HepG2 (cell line): ENCODE measurements around the gene APC2. TPM values are rescaled to one million over a fixed set of nuclear protein-coding genes. Genes with fewer than 3 reads are reported as not detected.
A peak's percentile ranks its signal among the peaks of the same experiment; 100 is the strongest.

ENCODE experiments used
- ATF6 ChIP-seq: sonication (generic); formaldehyde crosslinking; conservative IDR thresholded peaks from 2 replicates; pipeline ENCODE4 v1.4.0; 2020; ENCODE audit warnings: missing genetic modification reagents
- EEA1 ChIP-seq: sonication (generic); formaldehyde crosslinking; IDR thresholded peaks from 2 replicates; pipeline ENCODE4 v1.5.1; 2020; ENCODE audit warnings: mild to moderate bottlenecking, missing genetic modification reagents, borderline replicate concordance
- EP300 ChIP-seq, 3 experiments: sonication (generic) in 1 of 3; formaldehyde crosslinking in 1 of 3; IDR thresholded peaks; 2 replicates each; pipeline versions ENCODE4 v1.5.1 to v1.6.1; 2011 to 2020; ENCODE audit warnings: low read depth in 2 of 3, low read length in 2 of 3, borderline replicate concordance in 1 of 3, improper control_type of control experiment in 1 of 3, mild to moderate bottlenecking in 1 of 3, missing genetic modification reagents in 1 of 3, moderate library complexity in 1 of 3
- GFI1 ChIP-seq: sonication (generic); formaldehyde crosslinking; IDR thresholded peaks from 2 replicates; pipeline ENCODE4 v1.5.0; 2020; ENCODE audit warnings: missing genetic modification reagents, mild to moderate bottlenecking, borderline replicate concordance
- GPN1 ChIP-seq: sonication (generic); formaldehyde crosslinking; IDR thresholded peaks from 2 replicates; pipeline ENCODE4 v1.5.1; 2020; ENCODE audit warnings: missing genetic modification reagents, borderline replicate concordance
- IKZF4 ChIP-seq: sonication (generic); formaldehyde crosslinking; IDR thresholded peaks from 2 replicates; pipeline ENCODE4 v1.5.1; 2020; ENCODE audit warnings: borderline replicate concordance, mild to moderate bottlenecking, low read depth, missing genetic modification reagents; ENCODE audit errors: not compliant biosample characterization
- KDM1A ChIP-seq: IDR thresholded peaks from 2 replicates; pipeline ENCODE4 v1.6.1; 2016; ENCODE audit warnings: missing compliant biosample characterization
- MAFK ChIP-seq, 2 experiments: IDR thresholded peaks in 1 of 2; conservative IDR thresholded peaks in 1 of 2; 2 replicates each; pipeline ENCODE4 v1.6.1; 2011; ENCODE audit warnings: improper control_type of control experiment in 2 of 2, low read length in 2 of 2
- MED13 ChIP-seq: sonication (generic); formaldehyde crosslinking; IDR thresholded peaks from 2 replicates; pipeline ENCODE4 v1.5.0; 2020; ENCODE audit warnings: missing genetic modification reagents
- MYNN ChIP-seq: sonication (generic); formaldehyde crosslinking; IDR thresholded peaks from 2 replicates; pipeline ENCODE4 v1.4.0; 2020; ENCODE audit warnings: mild to moderate bottlenecking, low read depth, missing genetic modification reagents
- PBX3 ChIP-seq: sonication (generic); formaldehyde crosslinking; IDR thresholded peaks from 2 replicates; pipeline ENCODE4 v1.8.1; 2023; ENCODE audit warnings: missing genetic modification reagents, inconsistent platforms, borderline replicate concordance
- TAF1 ChIP-seq: sonication (generic); formaldehyde crosslinking; IDR thresholded peaks from 2 replicates; pipeline ENCODE4 v1.4.0; 2020; ENCODE audit warnings: missing genetic modification reagents
- ZBTB26 ChIP-seq: IDR thresholded peaks from 2 replicates; pipeline ENCODE4 v1.6.1; 2016; ENCODE audit warnings: missing compliant biosample characterization, missing genetic modification reagents, borderline replicate concordance
- ZFP37 ChIP-seq: sonication (generic); formaldehyde crosslinking; IDR thresholded peaks from 2 replicates; pipeline ENCODE4 v1.4.0; 2020; ENCODE audit warnings: missing genetic modification reagents, borderline replicate concordance
- ZMYM3 ChIP-seq: sonication (generic); formaldehyde crosslinking; IDR thresholded peaks from 2 replicates; pipeline ENCODE4 v1.5.1; 2020; ENCODE audit warnings: mild to moderate bottlenecking, missing genetic modification reagents
- ZNF512B ChIP-seq: sonication (generic); formaldehyde crosslinking; IDR thresholded peaks from 2 replicates; pipeline ENCODE4 v1.5.1; 2020; ENCODE audit warnings: missing genetic modification reagents, mild to moderate bottlenecking, borderline replicate concordance
- ZUFSP ChIP-seq: sonication (generic); formaldehyde crosslinking; IDR thresholded peaks from 2 replicates; pipeline ENCODE4 v1.9.0; 2021; ENCODE audit warnings: missing genetic modification reagents, mild to moderate bottlenecking, borderline replicate concordance
- polyA plus RNA-seq, 8 experiments: library from polyadenylated mRNA; depleted of rRNA in 3 of 8; stranded (reverse) in 7 of 8; unstranded in 1 of 8; fragments of >200 nt; fragmentation: Illumina TruSeq in 4 of 8; extraction: Trizol in 4 of 8; gene quantifications; 2 replicates each; pipeline versions ENCODE4 v1.2.1 to v1.2.3, GENCODE V29; 2011 to 2016; ENCODE audit warnings: low read depth in 4 of 8, missing spikeins in 1 of 8, mixed read lengths in 1 of 8; ENCODE audit not compliant: insufficient read depth in 1 of 8
- total RNA-seq, 5 experiments: library from RNA; depleted of rRNA; stranded (reverse); fragments of >200 nt; fragmentation: Illumina TruSeq; extraction: Trizol; gene quantifications; 2 replicates each; pipeline ENCODE4 v1.2.3, GENCODE V29; 2016; ENCODE audit warnings: low read depth in 1 of 5

The APC2 gene
- total and polyA plus RNA-seq, 2 of the 13 experiments (the other 11 are each of a cell fraction or from before 2014, with no cell fraction given) = 0.08 to 0.22 TPM

- TF ChIP-seq ZFP37 (CRISPR knock-in tag) (no peak), KDM1A (CRISPR knock-in tag) (no peak), ZMYM3 (CRISPR knock-in tag) (no peak), MYNN (CRISPR knock-in tag) (no peak), TAF1 (CRISPR knock-in tag) (peak; percentile 51; the same call in 1 of the 2 replicates), EEA1 (0 out of 2 replicates have a peak, but pooled peaks have one; percentile 77), IKZF4 (no peak), ZNF512B (CRISPR knock-in tag) (no peak), GPN1 (CRISPR knock-in tag) (no peak), MED13 (CRISPR knock-in tag) (peak; percentile 22; the same call in 1 of the 2 replicates), EP300 (IDR thresholded peaks at IDR 0.05; ENCODE audit: low read depth in 2 of 2, low read length in 2 of 2) (no peak), EP300 (CRISPR knock-in tag; IDR thresholded peaks at IDR 0.05; ENCODE audit: borderline replicate concordance) (no peak), ZBTB26 (no peak), ATF6 (no peak), PBX3 (no peak), ZUFSP (CRISPR knock-in tag) (no peak), MAFK (conservative IDR thresholded peaks at IDR 0.05 in 1 of 2, IDR thresholded peaks at IDR 0.05 in 1 of 2; ENCODE audit: low read length in 2 of 2) (no peak), GFI1 (CRISPR knock-in tag) (0 out of 2 replicates have a peak, but pooled peaks have one; percentile 66)
Observed at GRCh38 chr19:1489463-1490310, 39.8 kb downstream of the APC2 start (continued).
